ENCODE data around the gene ABCB1.

DNA sequence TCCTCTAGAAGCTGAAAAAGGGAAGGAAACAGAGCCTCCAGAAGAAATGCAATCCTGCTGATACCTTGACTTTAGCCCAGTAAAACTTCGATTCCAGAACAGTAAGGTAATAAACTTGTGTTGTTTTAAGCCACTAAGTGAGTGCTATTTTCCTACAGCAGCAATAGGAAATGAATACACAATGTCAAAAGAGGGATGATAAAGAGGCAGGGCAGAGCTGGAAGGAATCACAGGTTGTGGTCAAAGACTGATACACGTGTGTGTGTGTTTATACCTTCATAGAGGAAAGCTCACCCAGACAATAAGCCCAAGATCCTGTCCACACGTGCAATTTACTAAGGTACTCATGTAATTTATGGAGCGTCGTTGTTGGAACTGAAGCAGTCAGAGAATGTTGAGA is 9.5 kb downstream of the ABCB1 start:
- TF ChIP-seq POLR2A (IDR thresholded peaks at IDR 0.05; ENCODE audit: low read length) (no peak), GATA1 (IDR thresholded peaks at IDR 0.05; ENCODE audit: low read depth, low read length) (no peak)

Measured in erythroblast (primary cell).